Raji (cell line): ENCODE results near the gene RAI14.

Experiments used
- POLR2A ChIP-seq: IDR thresholded peaks from 2 replicates; pipeline ENCODE4 v1.6.1; 2011; ENCODE audit warnings: low read depth, low read length, control low read depth; ENCODE audit not compliant: insufficient read depth

RAI14 gene

GRCh38 chr5:34660444-34660843 is 4.3 kb downstream of the RAI14 start:
- no peak for TF ChIP-seq POLR2A

- TF ChIP-seq POLR2A = no peak
These were observed 7.8 kb downstream of the RAI14 start for GRCh38 chr5:34663771-34664496.

GRCh38 chr5:34666392-34667080 is 10.4 kb downstream of the RAI14 start:
- TF ChIP-seq POLR2A = no peak

GRCh38 chr5:34667705-34668104 is 11.6 kb downstream of the RAI14 start:
- no peak for TF ChIP-seq POLR2A

- TF ChIP-seq POLR2A = no peak
These were observed 13.9 kb downstream of the RAI14 start for GRCh38 chr5:34669931-34670516.

GRCh38 chr5:34672196-34672595 is 16.1 kb downstream of the RAI14 start:
- TF ChIP-seq POLR2A = no peak

- TF ChIP-seq POLR2A = no peak
These were observed 17.5 kb downstream of the RAI14 start for GRCh38 chr5:34673463-34674125.

GRCh38 chr5:34674187-34674586 is 18.1 kb downstream of the RAI14 start:
- TF ChIP-seq POLR2A = no peak

GRCh38 chr5:34675857-34676256 is 19.7 kb downstream of the RAI14 start:
- no peak for TF ChIP-seq POLR2A

GRCh38 chr5:34676416-34676815 is 20.3 kb downstream of the RAI14 start:
- no peak for TF ChIP-seq POLR2A

GRCh38 chr5:34677428-34677827 is 21.3 kb downstream of the RAI14 start:
- TF ChIP-seq POLR2A = no peak

- TF ChIP-seq POLR2A = no peak
These were observed 24.8 kb downstream of the RAI14 start for GRCh38 chr5:34680896-34681295.

GRCh38 chr5:34682926-34683623 is 26.9 kb downstream of the RAI14 start:
- no peak for TF ChIP-seq POLR2A

- TF ChIP-seq POLR2A = no peak
These were observed 28.3 kb downstream of the RAI14 start for GRCh38 chr5:34684281-34684979.

GRCh38 chr5:34684980-34685352 is 28.8 kb downstream of the RAI14 start:
- no peak for TF ChIP-seq POLR2A

GRCh38 chr5:34685485-34686165 is 29.5 kb downstream of the RAI14 start:
- TF ChIP-seq POLR2A = no peak
